ENCODE measurements around the gene SORCS2. TPM values are rescaled to one million over a fixed set of nuclear protein-coding genes. Genes with fewer than 3 reads are reported as not detected.

SORCS2 gene
- total RNA-seq, 2 donors from 2014 or later: 0.25 TPM; not detected in 1

- DNase-seq (ENCODE audit: low spot score in 2 of 2) (no peak), ATAC-seq (no peak)
- Mint-ChIP-seq H3K27ac (peak overlapping the region in 1 of 2 donors; percentile 32), H3K36me3 (peaks cover 0 to 5% of the 10 kb centered on the region in 2 donors), H3K9me3 (no peaks in the 10 kb centered on the region)
These were observed 492.0 kb downstream of the SORCS2 start for GRCh38 chr4:7684294-7684693.

DNA sequence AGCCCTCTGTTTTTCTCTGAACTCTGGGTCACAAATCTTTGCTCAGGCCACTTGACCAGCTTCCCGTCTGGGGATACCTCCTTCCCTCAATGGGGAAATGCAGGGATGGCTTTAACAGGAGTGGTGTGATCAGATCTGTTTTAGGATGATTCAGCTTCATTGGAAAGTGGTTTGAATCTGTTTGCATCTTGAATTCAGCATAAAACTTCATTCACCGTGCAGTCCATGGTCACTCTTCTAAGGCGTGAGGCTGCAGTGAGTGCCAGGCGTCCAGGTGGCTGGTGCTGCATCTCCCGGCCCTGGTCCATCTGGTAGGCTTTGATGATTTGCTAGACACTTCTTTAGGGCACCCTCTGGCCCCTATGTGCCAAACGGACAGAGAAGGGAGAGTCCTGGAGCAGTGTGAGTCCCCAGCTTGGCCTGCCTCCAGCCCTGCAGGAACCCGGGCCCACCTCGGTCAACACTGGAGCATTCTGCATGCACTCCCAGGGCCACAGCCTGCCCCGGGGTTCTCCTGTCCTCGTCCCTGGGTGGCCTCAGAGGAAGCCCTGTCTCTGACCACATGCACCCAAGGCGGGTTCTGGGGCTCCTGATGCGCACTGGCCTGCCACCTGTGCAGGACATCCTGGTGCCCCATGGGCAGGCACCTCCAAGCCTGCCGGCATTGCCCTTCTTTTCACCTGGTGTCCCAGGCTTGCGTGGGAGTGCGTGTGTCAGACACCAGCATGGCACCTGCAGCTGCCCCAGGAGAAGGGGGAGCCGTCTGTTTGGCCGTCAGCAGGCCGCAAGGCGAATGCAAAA is 493.9 kb downstream of the SORCS2 start:
- H3K9me3 Mint-ChIP-seq: no peaks in the 10 kb centered on the region
- H3K27ac Mint-ChIP-seq: no peak overlapping the region
- H3K36me3 Mint-ChIP-seq: peaks cover 0 to 5% of the 10 kb centered on the region in 2 donors
- ATAC-seq (no peak), DNase-seq (ENCODE audit: low spot score in 2 of 2) (no peak)

DNA sequence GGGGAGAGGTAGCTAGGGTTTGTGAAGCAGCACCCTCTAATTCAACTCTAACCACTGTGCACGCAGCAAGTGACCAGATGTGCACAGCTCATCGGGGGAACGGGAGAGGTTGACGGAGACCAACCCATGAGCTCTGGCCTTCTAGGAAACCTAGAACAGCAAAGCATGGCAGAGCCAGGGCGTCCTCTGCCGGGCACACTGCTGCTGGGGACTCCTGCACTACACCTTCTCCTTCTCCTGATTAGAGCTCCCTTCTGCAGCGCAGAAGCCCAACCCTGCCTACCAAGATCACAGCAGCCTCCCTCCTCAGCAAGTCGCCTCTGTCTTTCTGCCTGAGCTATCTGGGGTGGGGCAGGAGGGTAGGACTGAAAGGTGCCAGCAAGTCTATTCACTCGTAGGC is 494.7 kb downstream of the SORCS2 start:
- DNase-seq (ENCODE audit: low spot score in 2 of 2) (no peak), ATAC-seq (no peak)
- Mint-ChIP-seq H3K36me3 (peaks cover 0 to 5% of the 10 kb centered on the region in 2 donors), H3K27ac (no peak overlapping the region), H3K9me3 (no peaks in the 10 kb centered on the region)

DNA sequence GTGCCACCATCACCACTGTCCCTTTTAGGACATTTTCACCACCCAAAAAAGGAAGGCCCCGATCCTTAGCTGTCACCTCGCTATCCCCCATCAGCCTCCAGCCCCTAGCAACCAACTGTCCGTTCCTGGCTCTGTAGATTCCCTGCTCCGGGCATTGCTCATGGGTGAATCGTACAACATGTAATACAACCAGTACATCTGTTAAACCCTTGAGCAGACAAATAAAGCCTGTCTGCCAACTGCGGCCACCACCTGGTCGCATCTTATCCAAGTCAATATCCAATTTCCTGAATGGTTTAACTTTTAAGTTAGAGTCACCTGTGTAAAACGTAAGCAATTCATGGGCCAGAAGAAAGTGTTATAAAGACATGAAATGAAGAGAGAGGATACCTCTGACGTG is 495.5 kb downstream of the SORCS2 start:
- H3K27ac Mint-ChIP-seq: no peak overlapping the region
- DNase-seq (ENCODE audit: low spot score in 2 of 2) (no peak), ATAC-seq (no peak)
- peaks cover 0 to 5% of the 10 kb centered on the region in 2 donors for H3K36me3 Mint-ChIP-seq
- H3K9me3 Mint-ChIP-seq: no peaks in the 10 kb centered on the region

DNA sequence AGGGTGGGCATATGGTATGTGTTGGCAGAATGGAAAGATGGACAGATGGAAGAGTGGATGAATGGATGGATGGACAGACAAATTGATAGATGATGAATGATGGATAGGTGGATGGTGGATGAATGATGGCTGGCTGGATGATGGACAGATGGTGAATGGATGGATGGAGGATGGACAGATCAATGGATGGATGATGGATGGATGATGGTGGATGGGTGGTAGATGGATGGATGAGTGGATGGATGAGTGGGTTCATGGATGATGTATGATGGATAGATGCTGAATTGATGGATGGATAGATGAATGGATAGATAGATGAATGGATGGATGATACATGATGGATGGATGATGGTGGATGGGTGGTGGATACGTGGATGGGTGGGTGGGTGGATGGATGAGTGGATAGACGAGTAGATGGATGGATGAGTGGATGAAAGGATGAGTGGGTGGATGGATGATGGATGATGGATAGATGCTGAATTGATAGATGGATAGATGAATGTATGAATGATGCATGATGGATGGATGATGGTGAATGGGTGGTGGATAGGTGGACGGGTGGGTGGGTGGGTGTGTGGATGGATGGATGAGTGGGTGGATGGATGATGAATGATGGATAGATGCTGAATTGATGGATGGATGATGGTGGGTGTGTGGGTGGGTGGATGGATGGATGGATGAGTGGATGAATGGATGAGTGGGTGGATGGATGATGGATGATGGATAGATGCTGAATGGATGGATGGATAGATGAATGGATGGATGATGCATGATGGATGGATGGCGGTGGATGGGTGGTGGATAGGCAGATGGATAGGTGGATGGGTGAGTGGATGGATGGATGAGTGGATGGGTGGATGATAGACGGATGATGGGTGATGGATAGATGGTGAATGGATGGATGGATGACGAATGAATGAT is 497.7 kb downstream of the SORCS2 start:
- H3K9me3 Mint-ChIP-seq: no peaks in the 10 kb centered on the region
- no peak for ATAC-seq
- no peak overlapping the region for H3K27ac Mint-ChIP-seq

DNA sequence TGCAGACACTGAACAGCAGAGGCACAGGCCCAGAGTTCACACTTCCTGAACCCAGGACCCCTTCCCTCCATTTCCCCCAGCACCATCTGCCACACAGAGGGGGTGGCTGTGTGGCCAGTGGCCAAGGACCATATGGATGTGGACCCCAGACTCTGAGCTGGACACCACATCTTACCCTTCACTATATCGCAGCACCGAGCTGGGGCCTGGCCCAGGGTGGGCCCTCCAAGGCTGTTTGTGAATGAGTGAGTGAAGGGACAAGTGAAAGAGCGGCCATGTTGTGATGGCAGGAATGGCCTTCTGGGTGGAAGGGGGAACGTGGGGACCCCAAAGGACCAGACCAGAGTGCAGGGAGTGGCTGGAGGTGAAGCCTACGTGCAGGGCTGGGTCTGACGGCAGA is 498.7 kb downstream of the SORCS2 start:
- ATAC-seq (no peak), DNase-seq (ENCODE audit: low spot score in 2 of 2) (no peak)
- no peaks in the 10 kb centered on the region for H3K36me3 Mint-ChIP-seq
- H3K27ac Mint-ChIP-seq: no peak overlapping the region
- no peaks in the 10 kb centered on the region for H3K9me3 Mint-ChIP-seq

More for the DNA sequence above, 497.7 kb downstream of the SORCS2 start:
- no peak for DNase-seq (ENCODE audit: low spot score in 2 of 2)
- H3K36me3 Mint-ChIP-seq: no peaks in the 10 kb centered on the region

GRCh38 chr4:7691982-7692381 is 499.6 kb downstream of the SORCS2 start:
- DNase-seq (ENCODE audit: low spot score in 2 of 2) (no peak), ATAC-seq (no peak)
- Mint-ChIP-seq H3K36me3 (no peaks in the 10 kb centered on the region), H3K27ac (no peak overlapping the region), H3K9me3 (no peaks in the 10 kb centered on the region)

GRCh38 chr4:7692451-7693236 is 500.3 kb downstream of the SORCS2 start:
- ATAC-seq (no peak), DNase-seq (ENCODE audit: low spot score in 2 of 2) (no peak)
- Mint-ChIP-seq H3K27ac (no peak overlapping the region), H3K9me3 (no peaks in the 10 kb centered on the region), H3K36me3 (no peaks in the 10 kb centered on the region)

GRCh38 chr4:7693237-7693608 is 500.9 kb downstream of the SORCS2 start:
- no peaks in the 10 kb centered on the region for H3K9me3 Mint-ChIP-seq
- no peak overlapping the region for H3K27ac Mint-ChIP-seq

DNA sequence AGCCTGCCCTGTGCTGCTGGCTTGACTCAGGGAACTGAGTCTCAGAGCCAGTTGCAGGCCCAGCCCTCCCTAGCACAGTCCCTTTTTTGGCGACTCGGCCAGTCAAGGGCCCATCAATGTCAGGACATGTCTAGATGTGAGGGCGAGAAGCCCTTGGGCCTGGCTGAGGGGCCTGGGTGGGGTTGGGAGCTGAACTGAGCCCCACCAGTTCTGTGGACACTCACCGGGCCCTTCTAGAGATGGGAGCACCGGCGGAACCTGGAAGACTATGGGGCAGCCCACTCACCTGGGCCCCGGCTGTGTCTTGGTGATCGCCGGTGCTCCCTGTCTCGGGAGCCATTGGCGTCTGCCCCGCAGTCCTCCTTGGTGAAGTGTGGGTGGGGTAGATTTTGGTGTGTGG is 501.4 kb downstream of the SORCS2 start:
- DNase-seq (ENCODE audit: low spot score in 2 of 2) (no peak), ATAC-seq (no peak)
- Mint-ChIP-seq H3K9me3 (no peaks in the 10 kb centered on the region), H3K36me3 (no peaks in the 10 kb centered on the region), H3K27ac (no peak overlapping the region)

More at GRCh38 chr4:7693237-7693608, 500.9 kb downstream of the SORCS2 start:
- no peaks in the 10 kb centered on the region for H3K36me3 Mint-ChIP-seq
- ATAC-seq (no peak), DNase-seq (ENCODE audit: low spot score in 2 of 2) (no peak)

DNA sequence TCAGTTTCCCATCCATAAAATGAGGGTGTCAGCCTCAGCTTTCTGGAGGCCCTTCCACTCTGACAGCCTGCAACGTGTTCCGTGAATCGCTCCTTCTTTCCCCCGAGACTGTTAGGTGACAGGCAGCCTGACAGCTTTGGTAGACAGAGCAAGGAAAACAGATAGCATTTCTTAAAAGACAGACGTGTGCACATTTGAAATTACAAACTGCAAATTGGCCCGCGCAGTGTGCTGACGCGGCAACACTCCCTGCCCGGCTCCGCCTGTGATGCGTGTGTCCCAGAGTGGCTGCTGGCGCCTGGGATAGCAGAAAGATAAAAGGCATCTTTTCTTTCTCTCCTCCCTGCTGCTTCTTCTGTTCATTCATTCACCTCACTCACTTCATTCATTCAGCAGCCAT is 502.0 kb downstream of the SORCS2 start:
- H3K27ac Mint-ChIP-seq: peak overlapping the region in 1 of 2 donors; percentile 34
- H3K9me3 Mint-ChIP-seq: no peaks in the 10 kb centered on the region
- ATAC-seq (no peak), DNase-seq (ENCODE audit: low spot score in 2 of 2) (no peak)
- H3K36me3 Mint-ChIP-seq: no peaks in the 10 kb centered on the region

DNA sequence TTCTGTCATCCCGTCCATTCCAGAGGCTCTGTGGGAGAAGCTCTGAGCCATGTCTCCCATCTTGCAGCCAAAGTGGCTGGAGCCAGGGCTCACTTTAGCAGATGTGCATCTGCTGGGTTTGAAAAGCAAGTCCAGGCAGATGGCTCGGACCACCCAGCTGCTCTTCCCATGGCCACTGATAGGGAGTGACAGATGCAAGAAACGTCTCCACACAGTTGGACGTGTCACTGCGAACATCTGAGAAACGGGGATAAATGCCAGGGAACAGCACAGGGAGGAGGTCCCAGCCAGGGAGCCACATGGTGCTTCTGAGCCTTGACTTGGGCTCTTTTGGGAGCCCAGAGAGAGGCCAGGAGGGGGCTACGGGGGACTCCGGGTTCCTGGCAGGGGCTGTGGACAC is 505.0 kb downstream of the SORCS2 start:
- Mint-ChIP-seq H3K27ac (no peak overlapping the region), H3K36me3 (no peaks in the 10 kb centered on the region), H3K9me3 (no peaks in the 10 kb centered on the region)
- DNase-seq (ENCODE audit: low spot score in 2 of 2) (no peak), ATAC-seq (no peak)

GRCh38 chr4:7697821-7698220 is 505.5 kb downstream of the SORCS2 start:
- ATAC-seq: no peak
- no peak overlapping the region for H3K27ac Mint-ChIP-seq

DNA sequence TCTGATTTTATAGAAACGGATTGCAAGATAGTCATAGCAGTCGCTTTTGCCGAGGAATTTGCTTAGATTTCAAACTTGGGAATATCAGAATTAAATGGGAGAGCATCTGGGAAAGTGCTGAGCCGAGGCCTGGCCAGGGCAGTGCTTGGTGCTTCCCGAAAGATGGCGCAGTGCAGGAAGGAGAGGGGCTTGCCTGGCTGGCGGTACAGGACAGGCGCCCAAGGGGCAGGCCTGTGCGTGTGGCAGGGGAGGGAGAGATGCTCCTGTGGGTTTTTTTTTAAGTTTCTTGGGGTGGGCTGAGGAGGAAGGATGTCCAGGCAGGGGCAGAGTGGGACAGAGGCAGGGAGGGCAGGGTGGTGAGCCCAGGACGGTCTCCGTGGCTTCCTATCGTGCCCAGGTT is 506.2 kb downstream of the SORCS2 start:
- no peaks in the 10 kb centered on the region for H3K36me3 Mint-ChIP-seq
- H3K9me3 Mint-ChIP-seq: no peaks in the 10 kb centered on the region
- ATAC-seq (no peak), DNase-seq (ENCODE audit: low spot score in 2 of 2) (no peak)
- H3K27ac Mint-ChIP-seq: no peak overlapping the region

More at GRCh38 chr4:7697821-7698220, 505.5 kb downstream of the SORCS2 start:
- DNase-seq (ENCODE audit: low spot score in 2 of 2): no peak
- Mint-ChIP-seq H3K36me3 (no peaks in the 10 kb centered on the region), H3K9me3 (no peaks in the 10 kb centered on the region)

GRCh38 chr4:7699031-7699430 is 506.7 kb downstream of the SORCS2 start:
- ATAC-seq: no peak

GRCh38 chr4:7699825-7700224 is 507.5 kb downstream of the SORCS2 start:
- no peak for ATAC-seq
- H3K36me3 Mint-ChIP-seq: no peaks in the 10 kb centered on the region
- H3K27ac Mint-ChIP-seq: peak overlapping the region in 1 of 2 donors; percentile 14
- no peak for DNase-seq (ENCODE audit: low spot score in 2 of 2)
- no peaks in the 10 kb centered on the region for H3K9me3 Mint-ChIP-seq

More at GRCh38 chr4:7699031-7699430, 506.7 kb downstream of the SORCS2 start:
- Mint-ChIP-seq H3K27ac (no peak overlapping the region), H3K9me3 (no peaks in the 10 kb centered on the region), H3K36me3 (no peaks in the 10 kb centered on the region)
- no peak for DNase-seq (ENCODE audit: low spot score in 2 of 2)

DNA sequence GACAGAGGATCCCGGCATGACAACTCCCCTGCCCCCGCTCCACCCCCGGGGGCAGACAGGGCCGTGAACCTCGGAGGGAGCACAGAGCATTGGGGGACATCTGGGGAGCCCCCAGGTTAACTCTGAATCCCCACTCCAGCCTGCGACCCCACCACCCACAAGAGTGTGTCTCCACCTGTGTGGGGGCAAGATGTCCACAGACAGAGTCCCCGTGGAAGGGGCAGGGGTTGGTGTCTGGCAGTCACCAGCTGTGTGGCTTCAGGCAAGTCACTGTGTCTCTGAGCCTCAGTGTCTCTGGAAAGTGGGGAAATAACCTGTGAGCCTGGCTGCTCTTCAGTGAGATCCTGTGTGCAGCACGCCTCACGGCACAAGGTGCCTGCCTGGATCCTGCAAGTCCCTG is 508.3 kb downstream of the SORCS2 start:
- ATAC-seq: no peak

More for the DNA sequence above, 508.3 kb downstream of the SORCS2 start:
- no peaks in the 10 kb centered on the region for H3K9me3 Mint-ChIP-seq
- peak overlapping the region in 1 of 2 donors; percentile 14 for H3K27ac Mint-ChIP-seq
- DNase-seq (ENCODE audit: low spot score in 2 of 2): no peak
- no peaks in the 10 kb centered on the region for H3K36me3 Mint-ChIP-seq

Measured in activated naive CD4-positive, alpha-beta T cell treated with anti-CD3 and anti-CD28 coated beads, Interleukin-2, amount 50 U/mL, for 72 hours (primary cell).